ENCODE results near the gene MAP2K2. TPM values are rescaled to one million over a fixed set of nuclear protein-coding genes. Genes with fewer than 3 reads are reported as not detected.

MAP2K2 gene
- total and polyA plus RNA-seq, 9 of the 15 experiments (the other 6 are each of a cell fraction or from before 2014, with no cell fraction given), result 1.0 to 151 (median 58.3) TPM

- TF ChIP-seq ZNF592 (IDR thresholded peaks at IDR 0.05) (0 out of 2 replicates have a peak, but pooled peaks have one; percentile 30), CEBPZ (IDR thresholded peaks at IDR 0.05; ENCODE audit: borderline replicate concordance, low read depth, low read length) (no peak), ESRRA (IDR thresholded peaks at IDR 0.05; ENCODE audit: borderline replicate concordance, low read depth) (0 out of 2 replicates have a peak, but pooled peaks have one; percentile 30), THRAP3 (IDR thresholded peaks at IDR 0.05; ENCODE audit: borderline replicate concordance) (no peak), ZNF695 (CRISPR knock-in tag; IDR thresholded peaks at IDR 0.05) (no peak), PRPF4 (IDR thresholded peaks at IDR 0.05; ENCODE audit: insufficient read depth, low read depth, low read length, poor library complexity, severe bottlenecking) (no peak), ZNF384 (IDR thresholded peaks at IDR 0.05; ENCODE audit: low read depth, low read length) (no peak), STAT5B (CRISPR knock-in tag; IDR thresholded peaks at IDR 0.05) (no peak), NONO (IDR thresholded peaks at IDR 0.05; ENCODE audit: low read depth in 2 of 2, low read length in 1 of 2) (no peak), ZNF431 (CRISPR knock-in tag; IDR thresholded peaks at IDR 0.05) (no peak), CREM (IDR thresholded peaks at IDR 0.05; ENCODE audit: low read depth) (peak; percentile 30; the same call in 1 of the 2 replicates), POU5F1 (IDR thresholded peaks at IDR 0.05; ENCODE audit: borderline replicate concordance, low read depth, low read length, partially characterized antibody) (no peak), RHOXF2B (CRISPR knock-in tag; conservative IDR thresholded peaks at IDR 0.05) (no peak), BHLHE40 (IDR thresholded peaks at IDR 0.05; ENCODE audit: low read length) (no peak), YBX1 (IDR thresholded peaks at IDR 0.05) (no peak), ZBTB17 (CRISPR knock-in tag; IDR thresholded peaks at IDR 0.05) (no peak), BACH1 (tag; IDR thresholded peaks at IDR 0.05) (no peak), ZNF165 (CRISPR knock-in tag; IDR thresholded peaks at IDR 0.05; ENCODE audit: borderline replicate concordance) (no peak), ZNF263 (CRISPR knock-in tag; IDR thresholded peaks at IDR 0.05; ENCODE audit: borderline replicate concordance) (0 out of 2 replicates have a peak, but pooled peaks have one; percentile 18)
Observed at GRCh38 chr19:4083677-4084546, 40.0 kb downstream of the MAP2K2 start (continued).
